Ovary (tissue), 3 donors: ENCODE measurements around the gene SLC9A6.

ENCODE experiments used
- POLR2A ChIP-seq: fragments of 450-650 bp; IDR thresholded peaks from one replicate; pipeline ENCODE4 v1.6.1; 2017; ENCODE audit warnings: antibody characterized with exemption, mild to moderate bottlenecking, moderate library complexity
- TF ChIP-seq, protein P1 (sequence below), 3 donors: fragments of 450-650 bp in 2 of 3; fragments of 200-600 bp in 1 of 3; IDR thresholded peaks; one replicate each; pipeline versions ENCODE4 v1.5.1 to v1.8.0; 2016 to 2022; ENCODE audit warnings: antibody characterized with exemption in 3 of 3, mild to moderate bottlenecking in 1 of 3
- donor health status: DM: no; HTN: no; CAD: no.

DNA sequence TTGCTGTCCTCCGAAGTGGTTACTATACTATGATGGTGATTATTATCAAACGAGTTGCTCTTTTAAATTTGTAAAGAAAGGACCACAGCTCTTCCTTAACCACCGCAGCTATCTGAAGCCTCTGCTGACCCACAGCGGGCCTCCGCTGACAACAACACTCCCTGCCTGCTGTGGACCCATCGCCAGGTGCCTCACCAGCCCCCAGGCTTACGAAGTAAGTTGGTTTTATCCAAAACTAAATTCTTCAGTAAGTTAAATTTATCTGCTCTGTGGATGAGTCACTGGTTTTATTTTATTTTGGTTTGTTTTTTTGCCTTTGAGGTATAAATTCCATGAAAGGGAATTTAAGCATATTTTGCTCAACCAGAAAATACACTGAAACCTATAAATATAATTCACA lies 54.7 kb downstream of the SLC9A6 start:
- TF ChIP-seq, protein P1, sequence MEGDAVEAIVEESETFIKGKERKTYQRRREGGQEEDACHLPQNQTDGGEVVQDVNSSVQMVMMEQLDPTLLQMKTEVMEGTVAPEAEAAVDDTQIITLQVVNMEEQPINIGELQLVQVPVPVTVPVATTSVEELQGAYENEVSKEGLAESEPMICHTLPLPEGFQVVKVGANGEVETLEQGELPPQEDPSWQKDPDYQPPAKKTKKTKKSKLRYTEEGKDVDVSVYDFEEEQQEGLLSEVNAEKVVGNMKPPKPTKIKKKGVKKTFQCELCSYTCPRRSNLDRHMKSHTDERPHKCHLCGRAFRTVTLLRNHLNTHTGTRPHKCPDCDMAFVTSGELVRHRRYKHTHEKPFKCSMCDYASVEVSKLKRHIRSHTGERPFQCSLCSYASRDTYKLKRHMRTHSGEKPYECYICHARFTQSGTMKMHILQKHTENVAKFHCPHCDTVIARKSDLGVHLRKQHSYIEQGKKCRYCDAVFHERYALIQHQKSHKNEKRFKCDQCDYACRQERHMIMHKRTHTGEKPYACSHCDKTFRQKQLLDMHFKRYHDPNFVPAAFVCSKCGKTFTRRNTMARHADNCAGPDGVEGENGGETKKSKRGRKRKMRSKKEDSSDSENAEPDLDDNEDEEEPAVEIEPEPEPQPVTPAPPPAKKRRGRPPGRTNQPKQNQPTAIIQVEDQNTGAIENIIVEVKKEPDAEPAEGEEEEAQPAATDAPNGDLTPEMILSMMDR (IDR thresholded peaks at IDR 0.05): no peak
- no peak for TF ChIP-seq POLR2A
